Endodermal cell (in vitro differentiated cells): ENCODE results near the gene HSDL2. TPM values are rescaled to one million over a fixed set of nuclear protein-coding genes. Genes with fewer than 3 reads are reported as not detected.
A peak's percentile ranks its signal among the peaks of the same experiment; 100 is the strongest.

Experiments used
- DNase-seq: peaks from one replicate; pipeline ENCODE4 v3.0.0-alpha.2; 2017
- H3K27ac ChIP-seq: 2 replicates; pipeline ENCODE4 v1.5.1; 2013; ENCODE audit warnings: mild to moderate bottlenecking, low read depth, low read length, moderate library complexity
- H3K27me3 ChIP-seq: 2 replicates; pipeline ENCODE4 v1.6.1; 2013; ENCODE audit warnings: mild to moderate bottlenecking, low read length, moderate library complexity; ENCODE audit not compliant: insufficient read depth, control insufficient read depth, poor library complexity, severe bottlenecking
- H3K36me3 ChIP-seq: 2 replicates; pipeline ENCODE4 v1.7.0; 2013; ENCODE audit warnings: mild to moderate bottlenecking, low read length, moderate library complexity; ENCODE audit not compliant: control insufficient read depth, insufficient read depth
- H3K4me1 ChIP-seq: one replicate; pipeline ENCODE4 v1.7.0; 2013; ENCODE audit warnings: low read length; ENCODE audit not compliant: control insufficient read depth, insufficient read depth
- H3K4me3 ChIP-seq: 2 replicates; pipeline ENCODE4 v1.5.1; 2013; ENCODE audit warnings: mild to moderate bottlenecking, low read length, moderate library complexity
- H3K9ac ChIP-seq: 2 replicates; pipeline ENCODE4 v1.6.1; 2013; ENCODE audit warnings: mild to moderate bottlenecking, low read length, moderate library complexity; ENCODE audit not compliant: poor library complexity, severe bottlenecking; ENCODE audit errors: extremely low read depth
- H3K9me3 ChIP-seq: 2 replicates; pipeline ENCODE4 v1.6.1; 2013; ENCODE audit warnings: mild to moderate bottlenecking, low read length, moderate library complexity; ENCODE audit not compliant: control insufficient read depth
- H3K27ac Mint-ChIP-seq: 2 replicates; pipeline ENCODE4 v1.8.0; 2020; ENCODE audit warnings: mixed read lengths
- H3K27me3 Mint-ChIP-seq: 2 replicates; pipeline ENCODE4 v1.8.0; 2021; ENCODE audit warnings: mild to moderate bottlenecking, mixed read lengths; ENCODE audit not compliant: insufficient read depth
- H3K36me3 Mint-ChIP-seq: 2 replicates; pipeline ENCODE4 v1.8.0; 2020; ENCODE audit warnings: low read depth, mixed read lengths
- H3K4me1 Mint-ChIP-seq: 2 replicates; pipeline ENCODE4 v1.8.0; 2020; ENCODE audit warnings: mixed read lengths
- H3K4me3 Mint-ChIP-seq: 2 replicates; pipeline ENCODE4 v1.8.0; 2020; ENCODE audit warnings: mild to moderate bottlenecking, moderate library complexity, mixed read lengths
- H3K9me3 Mint-ChIP-seq: 2 replicates; pipeline ENCODE4 v1.8.0; 2020; ENCODE audit warnings: mild to moderate bottlenecking, mixed read lengths
- CTCF ChIP-seq: fragments of 200-600 bp; sonication (generic); conservative IDR thresholded peaks from 2 replicates; pipeline ENCODE4 v1.5.0; 2021; ENCODE audit warnings: antibody characterized with exemption, mild to moderate bottlenecking
- WGBS, 2 experiments: methylation state at CpG; one replicate each; pipeline versions ENCODE4 v1.1.5 to v1.1.7; 2013; ENCODE audit warnings: missing lambda C conversion rate in 2 of 2, mixed read lengths in 1 of 2; ENCODE audit not compliant: insufficient coverage in 1 of 2, insufficient read length in 1 of 2; 5-methylcytosine and 5-hydroxymethylcytosine counted together
- total RNA-seq, 2 donors: library from RNA; stranded (reverse); fragmentation: NEBNext Ultra II Directional in 1 of 2; extraction: Animal tissue kit (Norgen Biotek cat#: 25700) in 1 of 2; gene quantifications; 2 replicates in 1 of 2; 3 replicates in 1 of 2; pipeline ENCODE4 v1.2.1, GENCODE V29; 2021

HSDL2 gene
- total RNA-seq, 2 donors from 2014 or later: 22.5 to 29.1 TPM

GRCh38 chr9:112503170-112503569 is 123.3 kb downstream of the HSDL2 start:
- Histone ChIP-seq H3K9ac (no peak overlapping the region), H3K36me3 (peaks cover 10% of the 10 kb centered on the region), H3K4me1 (no peaks in the 10 kb centered on the region), H3K9me3 (no peaks in the 10 kb centered on the region), H3K4me3 (no peak overlapping the region), H3K27ac (no peak overlapping the region), H3K27me3 (no peaks in the 10 kb centered on the region)
- WGBS, 2 experiments: 93 to 96% methylated on average over 5 of the region's 5 CpGs
- peaks cover 19% of the 10 kb centered on the region for H3K36me3 Mint-ChIP-seq
- no peaks in the 10 kb centered on the region for H3K9me3 Mint-ChIP-seq
- H3K4me3 Mint-ChIP-seq: no peak overlapping the region
- no peak for TF ChIP-seq CTCF
- H3K27ac Mint-ChIP-seq: no peak overlapping the region
- no peaks in the 10 kb centered on the region for H3K27me3 Mint-ChIP-seq
- DNase-seq: no peak
- H3K4me1 Mint-ChIP-seq: peaks cover 18% of the 10 kb centered on the region

GRCh38 chr9:112505086-112505485 is 125.2 kb downstream of the HSDL2 start:
- 86 to 95% methylated on average over 4 of the region's 4 CpGs for whole genome bisulfite sequencing, 2 experiments
- Mint-ChIP-seq H3K27ac (peak overlapping the region; percentile 4), H3K4me3 (no peak overlapping the region), H3K9me3 (no peaks in the 10 kb centered on the region), H3K27me3 (no peaks in the 10 kb centered on the region), H3K4me1 (peaks cover 20% of the 10 kb centered on the region), H3K36me3 (peaks cover 10% of the 10 kb centered on the region)
- no peak for DNase-seq
- Histone ChIP-seq H3K27me3 (no peaks in the 10 kb centered on the region), H3K27ac (no peak overlapping the region), H3K36me3 (peaks cover 5% of the 10 kb centered on the region), H3K4me1 (no peaks in the 10 kb centered on the region), H3K9me3 (no peaks in the 10 kb centered on the region), H3K9ac (no peak overlapping the region), H3K4me3 (no peak overlapping the region)
- TF ChIP-seq CTCF: no peak

GRCh38 chr9:112505607-112506006 is 125.7 kb downstream of the HSDL2 start:
- WGBS, 2 experiments: 81 to 95% methylated on average over 4 of the region's 4 CpGs

More at GRCh38 chr9:112505607-112506006, 125.7 kb downstream of the HSDL2 start:
- Histone ChIP-seq H3K27ac (no peak overlapping the region), H3K36me3 (peaks cover 5% of the 10 kb centered on the region), H3K9ac (no peak overlapping the region), H3K27me3 (no peaks in the 10 kb centered on the region), H3K4me1 (no peaks in the 10 kb centered on the region), H3K4me3 (no peak overlapping the region), H3K9me3 (no peaks in the 10 kb centered on the region)
- no peaks in the 10 kb centered on the region for H3K9me3 Mint-ChIP-seq
- no peak for DNase-seq
- TF ChIP-seq CTCF: no peak
- H3K27me3 Mint-ChIP-seq: no peaks in the 10 kb centered on the region
- no peak overlapping the region for H3K27ac Mint-ChIP-seq
- peaks cover 10% of the 10 kb centered on the region for H3K36me3 Mint-ChIP-seq
- H3K4me3 Mint-ChIP-seq: no peak overlapping the region
- peaks cover 20% of the 10 kb centered on the region for H3K4me1 Mint-ChIP-seq
